ENCODE results near the gene TRIOBP. TPM values are rescaled to one million over a fixed set of nuclear protein-coding genes. Genes with fewer than 3 reads are reported as not detected.
"Not testable (repeated sequence)": the region's sequence is repeated elsewhere in the genome, so short reads cannot be mapped to it uniquely, and the experiment has no call there.

Gene TRIOBP
- 10 to 100 TPM; 63.9 to 92.2 (median 79.9) TPM for polyA plus RNA-seq (ENCODE audit: insufficient read length in 4 of 4)

DNA sequence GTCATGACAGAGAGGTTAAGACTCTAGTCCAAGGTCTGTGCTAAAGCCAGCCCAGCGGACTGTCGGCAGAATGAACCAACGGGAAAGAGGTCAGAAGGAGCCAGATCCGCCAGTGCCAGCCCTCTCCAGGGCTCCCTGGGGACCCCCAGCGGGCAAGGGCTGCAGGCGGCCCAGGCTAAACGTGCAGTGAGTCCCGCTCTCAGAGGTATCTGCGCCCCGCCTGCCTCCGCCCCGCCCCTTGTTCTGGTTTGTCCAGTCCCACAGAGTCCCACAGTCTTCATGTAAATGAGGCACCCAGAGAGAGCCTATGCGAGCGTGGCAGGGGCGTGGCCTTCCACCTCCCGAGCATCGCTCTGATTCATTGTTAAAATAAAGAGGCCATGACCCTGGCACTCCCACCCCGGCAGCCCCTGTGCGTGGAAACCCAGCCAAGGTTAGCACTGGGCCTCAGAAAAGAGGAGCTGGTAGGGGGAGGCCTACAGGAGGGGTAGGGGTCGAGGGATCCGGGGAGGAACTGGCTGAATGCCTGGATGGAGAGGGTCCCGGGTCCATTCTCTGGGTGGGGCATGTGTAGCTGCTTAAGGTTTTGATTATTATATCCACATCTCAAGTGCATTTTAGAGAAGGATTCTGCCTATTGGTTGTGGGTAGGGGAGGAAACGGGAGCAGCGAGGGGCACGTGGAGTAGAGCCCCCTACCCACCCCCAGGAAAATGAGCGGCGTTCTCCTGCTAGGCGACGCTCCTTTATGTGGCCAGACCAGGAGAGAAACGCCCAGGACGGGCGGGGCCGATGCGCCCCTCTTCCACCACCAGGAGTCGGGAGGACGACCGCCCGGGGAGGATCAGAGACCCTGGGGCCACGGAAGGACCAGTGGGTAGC lies at the start of gene TRIOBP:
Gene TRIOBP, plus strand, starts transcription at position 392 of the 881 bp plus-strand sequence. CDS start 4,318 bp downstream, outside the sequence.
- peak in 2 of 4 donors; percentile 80 to 89 for DNase-seq (ENCODE audit: low read depth in 4 of 4, low spot score in 2 of 4)

GRCh38 chr22:37647317-37647716 lies 49.5 kb upstream of the TRIOBP start:
- DNase-seq (ENCODE audit: low read depth in 4 of 4, low spot score in 2 of 4): no peak

GRCh38 chr22:37647928-37648327 lies 48.9 kb upstream of the TRIOBP start:
- DNase-seq (ENCODE audit: low read depth in 4 of 4, low spot score in 2 of 4): no peak

DNA sequence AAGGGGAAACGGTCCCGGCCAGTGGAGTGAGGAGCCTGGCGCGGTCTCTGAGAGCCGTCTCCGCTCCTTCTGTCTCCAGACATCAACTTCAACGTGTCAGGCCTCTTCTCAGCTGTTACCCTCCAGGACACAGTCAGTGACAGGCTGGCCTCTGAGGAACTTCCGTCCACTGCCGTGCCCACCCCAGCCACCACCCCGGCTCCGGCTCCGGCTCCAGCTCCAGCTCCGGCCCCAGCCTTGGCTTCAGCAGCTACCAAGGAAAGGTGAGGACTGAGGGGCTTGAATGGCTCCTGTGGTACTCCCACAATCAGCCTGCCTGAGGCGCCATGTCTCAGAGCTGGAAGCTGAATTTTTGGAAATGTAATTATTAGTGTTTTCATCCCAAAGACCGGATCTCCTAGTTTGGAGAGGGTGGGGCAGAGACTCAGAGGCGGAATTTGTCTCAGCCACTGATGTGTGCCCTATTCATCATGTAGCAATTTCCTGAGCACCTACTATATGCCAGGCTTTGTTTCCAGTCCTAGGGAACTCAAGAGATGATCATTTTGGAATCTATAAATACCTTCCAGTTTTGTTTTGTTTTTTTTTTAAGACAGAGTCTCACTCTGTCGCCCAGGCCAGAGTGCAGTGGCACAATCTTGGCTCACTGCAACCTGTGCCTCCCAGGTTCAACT lies 46.2 kb upstream of the TRIOBP start:
- no peak for DNase-seq (ENCODE audit: low read depth in 4 of 4, low spot score in 2 of 4)

- DNase-seq (ENCODE audit: low read depth in 4 of 4, low spot score in 2 of 4): no peak
Observed at GRCh38 chr22:37654563-37655251, 42.1 kb upstream of the TRIOBP start.

GRCh38 chr22:37655252-37655563 lies 41.6 kb upstream of the TRIOBP start:
- no peak for DNase-seq (ENCODE audit: low read depth in 4 of 4, low spot score in 2 of 4)

DNA sequence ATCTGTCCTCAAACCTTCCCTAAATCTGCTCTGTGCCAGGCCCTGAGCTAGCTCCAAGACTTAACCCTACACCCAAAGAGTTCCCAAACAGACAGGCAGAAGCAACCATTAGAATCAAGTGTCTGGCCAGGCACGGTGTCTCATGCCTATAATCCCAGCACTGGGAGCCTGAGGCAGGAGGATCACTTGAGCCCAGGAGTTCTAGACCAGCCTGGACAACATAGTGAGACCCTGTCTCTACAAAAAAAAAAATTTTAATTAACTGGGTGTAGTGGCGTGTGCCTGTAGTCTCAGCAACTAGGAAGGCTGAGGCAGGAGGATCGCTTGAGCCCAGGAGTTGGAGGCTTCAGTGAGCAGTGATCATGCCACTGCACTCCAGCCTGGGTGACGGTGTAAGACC lies 40.3 kb upstream of the TRIOBP start:
- not testable (repeated sequence) for DNase-seq (ENCODE audit: low read depth in 4 of 4, low spot score in 2 of 4)

DNA sequence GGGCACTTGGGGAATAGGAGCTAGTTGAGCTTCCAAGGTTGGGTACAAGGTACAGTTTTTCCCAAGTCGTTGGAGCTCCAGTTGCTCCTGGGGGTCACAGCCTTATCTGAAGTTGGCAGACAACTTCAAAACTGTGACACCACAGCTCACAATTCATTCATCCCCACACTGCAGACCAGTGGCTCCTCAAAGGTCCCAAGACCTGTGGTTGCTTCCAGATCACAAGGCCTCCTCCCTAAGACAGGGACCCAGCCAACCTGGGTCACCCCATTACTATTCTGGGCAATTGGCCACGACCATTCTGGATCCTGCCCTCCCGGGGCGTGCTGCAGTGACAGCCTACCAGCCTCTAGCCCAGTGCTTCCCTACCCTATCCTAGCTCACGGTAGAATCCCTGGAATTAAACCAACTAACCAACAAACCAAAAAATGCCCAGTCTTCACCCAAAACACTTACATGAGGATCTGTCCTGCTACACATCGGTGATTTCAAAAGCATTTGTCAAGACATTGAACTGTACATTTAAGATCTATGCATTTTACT lies 39.2 kb upstream of the TRIOBP start:
- DNase-seq (ENCODE audit: low read depth in 4 of 4, low spot score in 2 of 4): no peak

- peak; percentile 98 to 100 (median 98) for DNase-seq (ENCODE audit: low read depth in 4 of 4, low spot score in 2 of 4)
Observed at GRCh38 chr22:37658133-37659065, 38.4 kb upstream of the TRIOBP start, which contains the start of gene PDXP. Gene PDXP (plus strand): TSS chr22:37658723. CDS start chr22:37658783, 60 bp downstream.

GRCh38 chr22:37659066-37659896 lies 37.6 kb upstream of the TRIOBP start:
- no peak for DNase-seq (ENCODE audit: low read depth in 4 of 4, low spot score in 2 of 4)

GRCh38 chr22:37659897-37660708 lies 36.7 kb upstream of the TRIOBP start:
- DNase-seq (ENCODE audit: low read depth in 4 of 4, low spot score in 2 of 4): no peak

- DNase-seq (ENCODE audit: low read depth in 4 of 4, low spot score in 2 of 4): no peak
Observed at GRCh38 chr22:37660709-37661045, 36.2 kb upstream of the TRIOBP start.

- no peak for DNase-seq (ENCODE audit: low read depth in 4 of 4, low spot score in 2 of 4)
Observed at GRCh38 chr22:37661160-37661924, 35.5 kb upstream of the TRIOBP start.

DNA sequence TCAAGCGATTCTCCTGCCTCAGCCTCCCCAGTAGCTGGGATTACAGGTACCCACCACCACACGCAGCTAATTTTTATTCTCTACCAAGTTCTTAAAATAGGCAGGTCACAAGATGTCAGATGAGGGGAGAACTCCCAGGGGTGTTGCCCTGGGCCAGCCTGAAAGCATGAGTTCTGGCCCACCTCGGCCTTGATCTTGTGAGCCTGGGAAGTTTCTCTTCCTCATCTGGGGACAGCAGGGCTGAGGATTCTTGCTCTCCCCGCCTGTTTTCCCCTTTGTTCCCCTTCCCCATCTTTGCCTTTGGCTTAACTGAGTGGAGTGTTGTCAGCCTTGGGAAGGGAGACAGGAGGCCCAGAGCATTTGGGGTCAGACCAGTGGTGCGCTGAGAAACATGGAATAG lies 34.8 kb upstream of the TRIOBP start:
- DNase-seq (ENCODE audit: low read depth in 4 of 4, low spot score in 2 of 4): no peak

GRCh38 chr22:37663521-37664140 lies 33.2 kb upstream of the TRIOBP start:
- DNase-seq (ENCODE audit: low read depth in 4 of 4, low spot score in 2 of 4): no peak

GRCh38 chr22:37664249-37665101 lies 32.4 kb upstream of the TRIOBP start:
- DNase-seq (ENCODE audit: low read depth in 4 of 4, low spot score in 2 of 4): no peak

All from left renal cortex interstitium (tissue), 4 donors.